ENCODE results near the gene GPR158. TPM values are rescaled to one million over a fixed set of nuclear protein-coding genes. Genes with fewer than 3 reads are reported as not detected.

Gene GPR158
- total and polyA plus RNA-seq, 2 donors from 2014 or later = 0.09 to 0.22 TPM

DNA sequence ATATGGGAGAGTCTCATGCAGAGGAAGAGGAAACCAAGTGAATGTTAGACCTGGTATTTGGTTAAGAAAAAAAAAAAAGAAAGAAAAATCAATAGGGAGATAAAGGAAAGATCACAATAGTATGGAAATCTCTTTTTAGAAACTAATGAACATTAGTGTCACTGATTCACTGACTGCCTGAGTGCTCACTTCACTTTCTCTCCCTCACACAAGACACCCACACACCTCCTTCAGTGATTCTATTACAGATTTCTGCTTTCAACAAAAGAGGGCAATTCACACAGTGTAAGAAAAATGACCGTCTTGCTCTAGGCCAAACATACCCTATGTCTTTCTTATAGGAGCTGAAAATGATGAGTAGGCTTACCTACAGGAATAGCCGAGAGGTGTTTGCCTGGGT lies 6.0 kb downstream of the GPR158 start:
- Histone ChIP-seq H3K36me3 (ENCODE audit: control insufficient read depth in 2 of 3, insufficient read depth in 3 of 3, low read length in 3 of 3) (no peaks in the 10 kb centered on the region), H3K27ac (ENCODE audit: low read depth in 2 of 2, low read length in 2 of 2) (no peak overlapping the region), H3K4me3 (ENCODE audit: low read length in 3 of 3) (no peak overlapping the region), H3K9me3 (ENCODE audit: control insufficient read depth in 2 of 3, insufficient read depth in 1 of 3, low read length in 3 of 3) (no peaks in the 10 kb centered on the region), H3K9ac (ENCODE audit: low read length in 3 of 3) (no peak overlapping the region), H3K4me1 (ENCODE audit: control insufficient read depth in 2 of 3, insufficient read depth in 2 of 3, low read depth in 1 of 3, low read length in 3 of 3) (no peaks in the 10 kb centered on the region), H3K27me3 (ENCODE audit: control insufficient read depth, insufficient read depth, low read length) (peaks cover 20% of the 10 kb centered on the region)
- DNase-seq (no peak), FAIRE-seq (no peak)
- intact Hi-C loops (cut with DNase I) = no loop called here
- TF ChIP-seq, protein P1, sequence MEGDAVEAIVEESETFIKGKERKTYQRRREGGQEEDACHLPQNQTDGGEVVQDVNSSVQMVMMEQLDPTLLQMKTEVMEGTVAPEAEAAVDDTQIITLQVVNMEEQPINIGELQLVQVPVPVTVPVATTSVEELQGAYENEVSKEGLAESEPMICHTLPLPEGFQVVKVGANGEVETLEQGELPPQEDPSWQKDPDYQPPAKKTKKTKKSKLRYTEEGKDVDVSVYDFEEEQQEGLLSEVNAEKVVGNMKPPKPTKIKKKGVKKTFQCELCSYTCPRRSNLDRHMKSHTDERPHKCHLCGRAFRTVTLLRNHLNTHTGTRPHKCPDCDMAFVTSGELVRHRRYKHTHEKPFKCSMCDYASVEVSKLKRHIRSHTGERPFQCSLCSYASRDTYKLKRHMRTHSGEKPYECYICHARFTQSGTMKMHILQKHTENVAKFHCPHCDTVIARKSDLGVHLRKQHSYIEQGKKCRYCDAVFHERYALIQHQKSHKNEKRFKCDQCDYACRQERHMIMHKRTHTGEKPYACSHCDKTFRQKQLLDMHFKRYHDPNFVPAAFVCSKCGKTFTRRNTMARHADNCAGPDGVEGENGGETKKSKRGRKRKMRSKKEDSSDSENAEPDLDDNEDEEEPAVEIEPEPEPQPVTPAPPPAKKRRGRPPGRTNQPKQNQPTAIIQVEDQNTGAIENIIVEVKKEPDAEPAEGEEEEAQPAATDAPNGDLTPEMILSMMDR (IDR thresholded peaks at IDR 0.05; ENCODE audit: borderline replicate concordance, extremely low read depth, insufficient read depth) = no peak

DNA sequence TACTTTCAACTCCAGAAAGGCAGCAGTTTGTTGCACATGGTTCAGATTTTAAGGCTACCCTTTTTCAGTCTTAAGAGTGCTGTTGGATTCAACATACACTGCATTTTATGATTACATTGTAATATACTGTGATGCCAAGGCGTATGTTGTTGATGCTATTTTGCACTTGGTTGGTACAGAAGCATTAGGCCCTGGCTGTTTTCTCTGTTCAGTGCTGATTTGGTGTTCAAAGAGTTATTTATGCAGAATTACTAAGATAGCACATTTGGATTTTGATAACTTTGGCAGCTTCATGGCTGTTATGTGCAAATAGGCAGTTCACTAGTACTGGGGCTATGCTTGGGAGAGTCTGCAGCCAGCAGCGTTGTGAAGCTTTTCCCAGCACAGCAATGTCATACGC lies 7.8 kb downstream of the GPR158 start:
- no peak overlapping the region for H3K9ac ChIP-seq (ENCODE audit: low read length in 3 of 3)
- FAIRE-seq (no peak), DNase-seq (no peak)
- H3K36me3 ChIP-seq (ENCODE audit: control insufficient read depth in 2 of 3, insufficient read depth in 3 of 3, low read length in 3 of 3) = no peaks in the 10 kb centered on the region
- no peak overlapping the region for H3K4me3 ChIP-seq (ENCODE audit: low read length in 3 of 3)
- no peak overlapping the region for H3K27ac ChIP-seq (ENCODE audit: low read depth in 2 of 2, low read length in 2 of 2)
- no peaks in the 10 kb centered on the region for H3K9me3 ChIP-seq (ENCODE audit: control insufficient read depth in 2 of 3, insufficient read depth in 1 of 3, low read length in 3 of 3)
- TF ChIP-seq, protein P1 (IDR thresholded peaks at IDR 0.05; ENCODE audit: borderline replicate concordance, extremely low read depth, insufficient read depth) = no peak
- intact Hi-C loops (cut with DNase I) = no loop called here
- no peaks in the 10 kb centered on the region for H3K4me1 ChIP-seq (ENCODE audit: control insufficient read depth in 2 of 3, insufficient read depth in 2 of 3, low read depth in 1 of 3, low read length in 3 of 3)
- H3K27me3 ChIP-seq (ENCODE audit: control insufficient read depth, insufficient read depth, low read length) = peaks cover 7% of the 10 kb centered on the region

DNA sequence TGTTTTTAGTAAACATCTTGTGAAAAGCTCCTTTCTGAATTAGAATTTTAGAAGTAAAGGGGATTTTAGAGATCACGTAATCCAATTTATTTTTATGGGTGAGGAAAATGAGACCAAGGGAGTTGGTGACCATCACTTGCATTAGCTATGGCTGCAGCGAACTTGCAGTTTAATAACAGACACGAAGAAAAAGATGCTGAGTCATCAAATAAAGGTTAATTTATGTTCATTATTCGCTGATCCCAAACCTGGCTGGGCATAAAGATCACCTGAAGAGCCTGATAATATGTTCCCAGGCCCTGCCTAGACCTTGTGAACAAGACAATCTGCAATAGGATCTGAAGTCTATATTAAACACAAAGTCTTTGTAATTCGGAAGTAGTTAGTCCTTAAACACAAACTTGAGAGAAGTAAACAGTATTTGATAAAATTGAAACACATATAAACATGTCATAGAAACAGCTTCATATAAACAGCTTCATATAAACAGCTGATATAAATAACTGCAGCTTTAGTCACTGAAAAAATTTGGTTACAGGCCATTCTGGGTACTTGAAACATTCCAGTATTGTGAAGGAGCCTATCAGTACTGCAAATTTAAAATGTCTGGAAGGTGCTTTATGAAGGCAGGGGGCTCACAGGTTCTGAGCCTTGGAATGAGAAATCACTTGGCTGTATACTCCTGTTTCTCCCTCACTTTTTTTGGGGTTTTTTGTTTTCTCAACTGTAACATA lies 16.5 kb downstream of the GPR158 start:
- no peak for FAIRE-seq
- DNase-seq = no peak
- no peaks in the 10 kb centered on the region for H3K4me1 ChIP-seq (ENCODE audit: control insufficient read depth in 2 of 3, insufficient read depth in 2 of 3, low read depth in 1 of 3, low read length in 3 of 3)
- no peaks in the 10 kb centered on the region for H3K9me3 ChIP-seq (ENCODE audit: control insufficient read depth in 2 of 3, insufficient read depth in 1 of 3, low read length in 3 of 3)
- no peak overlapping the region for H3K4me3 ChIP-seq (ENCODE audit: low read length in 3 of 3)
- no peaks in the 10 kb centered on the region for H3K27me3 ChIP-seq (ENCODE audit: control insufficient read depth, insufficient read depth, low read length)
- H3K36me3 ChIP-seq (ENCODE audit: control insufficient read depth in 2 of 3, insufficient read depth in 3 of 3, low read length in 3 of 3) = no peaks in the 10 kb centered on the region
- no peak overlapping the region for H3K9ac ChIP-seq (ENCODE audit: low read length in 3 of 3)
- H3K27ac ChIP-seq (ENCODE audit: low read depth in 2 of 2, low read length in 2 of 2) = no peak overlapping the region
- intact Hi-C loops (cut with DNase I) = no loop called here
- TF ChIP-seq, protein P1 (IDR thresholded peaks at IDR 0.05; ENCODE audit: borderline replicate concordance, extremely low read depth, insufficient read depth) = no peak

DNA sequence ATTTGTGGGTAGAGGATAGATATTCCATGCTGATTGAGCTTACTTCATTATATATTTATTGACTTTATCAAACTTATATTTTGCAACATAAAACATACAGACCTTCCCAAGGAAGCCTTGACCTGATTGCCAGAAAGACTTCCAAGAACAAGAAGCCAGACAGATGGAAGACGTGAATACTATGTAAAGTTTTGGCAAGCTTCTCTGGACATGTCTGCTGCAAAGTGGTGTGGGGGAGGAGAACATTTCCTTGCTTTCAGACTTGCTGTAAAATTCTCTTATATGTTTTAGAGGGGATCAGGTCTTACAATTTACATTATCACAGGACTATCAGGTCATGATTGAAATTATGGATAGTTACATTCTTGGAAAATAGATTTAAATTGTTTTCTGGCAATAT lies 23.4 kb downstream of the GPR158 start:
- no peaks in the 10 kb centered on the region for H3K27me3 ChIP-seq (ENCODE audit: control insufficient read depth, insufficient read depth, low read length)
- no peak for FAIRE-seq
- H3K4me3 ChIP-seq (ENCODE audit: low read length in 3 of 3) = no peak overlapping the region
- H3K9ac ChIP-seq (ENCODE audit: low read length in 3 of 3) = no peak overlapping the region
- no peaks in the 10 kb centered on the region for H3K4me1 ChIP-seq (ENCODE audit: control insufficient read depth in 2 of 3, insufficient read depth in 2 of 3, low read depth in 1 of 3, low read length in 3 of 3)
- H3K9me3 ChIP-seq (ENCODE audit: control insufficient read depth in 2 of 3, insufficient read depth in 1 of 3, low read length in 3 of 3) = no peaks in the 10 kb centered on the region
- H3K27ac ChIP-seq (ENCODE audit: low read depth in 2 of 2, low read length in 2 of 2) = no peak overlapping the region
- no peak for DNase-seq
- intact Hi-C loops (cut with DNase I) = no loop called here
- TF ChIP-seq, protein P1 (IDR thresholded peaks at IDR 0.05; ENCODE audit: borderline replicate concordance, extremely low read depth, insufficient read depth) = no peak
- H3K36me3 ChIP-seq (ENCODE audit: control insufficient read depth in 2 of 3, insufficient read depth in 3 of 3, low read length in 3 of 3) = no peaks in the 10 kb centered on the region
